GM12878 (cell line): ENCODE data around the gene TJP1. TPM values are rescaled to one million over a fixed set of nuclear protein-coding genes. Genes with fewer than 3 reads are reported as not detected.

Experiments
- ATAC-seq: fragments of 200-7000 bp; cut with Tn5 transposase; 3 replicates; pipeline ENCODE4 v1.9.1; 2020; ENCODE audit warnings: mild to moderate bottlenecking, moderate library complexity
- BruUV-seq: library from RNA; stranded (reverse); fragments of 400-500 nt; replicated peaks from 2 replicates; lab custom pipeline; 2021; lab: Mats Ljungman, UMichigan
- CTCF ChIA-PET: fragments of 300-600 bp; sonication (Branson Sonifier 250); formaldehyde crosslinking; extraction: SDS; loops from one replicate; lab custom pipeline; 2021; ENCODE audit warnings: inconsistent platforms; lab: Yijun Ruan, JAX
- POLR2A ChIA-PET: fragments of 350-600 bp; formaldehyde crosslinking; extraction: SDS; loops from one replicate; lab custom pipeline; 2021; ENCODE audit warnings: inconsistent platforms; lab: Charles Lee
- RAD21 ChIA-PET: fragments of 300-600 bp; sonication (Branson Sonifier 250); formaldehyde crosslinking; loops from one replicate; lab custom pipeline; 2023; ENCODE audit warnings: antibody characterized with exemption; ENCODE audit not compliant: unreplicated experiment; lab: Charles Lee
- SMC1A ChIA-PET: fragments of 300-600 bp; sonication (Branson Sonifier 250); formaldehyde crosslinking; loops from one replicate; lab custom pipeline; 2023; ENCODE audit not compliant: unreplicated experiment, uncharacterized antibody; lab: Charles Lee
- DNase-seq: peaks from one replicate; pipeline ENCODE4 v3.0.0-alpha.2; 2011; ENCODE audit warnings: low read depth, low spot score
- FAIRE-seq: peaks from 3 replicates; lab custom pipeline; 2011; peaks lifted over from hg19 to GRCh38; lab: Jason Lieb, UNC
- H2AFZ ChIP-seq: 2 replicates; pipeline ENCODE4 v1.6.0; 2011; ENCODE audit warnings: low read depth, low read length, control low read depth; ENCODE audit not compliant: control insufficient read depth
- H3K27ac ChIP-seq: 2 replicates; pipeline ENCODE4 v1.5.1; 2011; ENCODE audit warnings: control low read depth; ENCODE audit not compliant: control insufficient read depth, insufficient read depth
- H3K27me3 ChIP-seq, 2 experiments: replicated peaks in 1 of 2; 2 replicates each; pipeline versions ENCODE4 v1.6.0 to v1.6.1; 2011; ENCODE audit warnings: low read length in 1 of 2; ENCODE audit not compliant: control insufficient read depth in 2 of 2, insufficient read depth in 2 of 2
- H3K36me3 ChIP-seq, 2 experiments: 2 replicates each; pipeline ENCODE4 v1.5.1; 2011; ENCODE audit warnings: low read length in 1 of 2; ENCODE audit not compliant: control insufficient read depth in 2 of 2, insufficient read depth in 2 of 2
- H3K4me1 ChIP-seq: 2 replicates; pipeline ENCODE4 v1.6.1; 2011; ENCODE audit warnings: mild to moderate bottlenecking, low read length, moderate library complexity, mixed read lengths; ENCODE audit not compliant: control insufficient read depth, insufficient read depth
- H3K4me2 ChIP-seq: 2 replicates; pipeline ENCODE4 v1.6.0; 2011; ENCODE audit warnings: control low read depth; ENCODE audit not compliant: control insufficient read depth, insufficient read depth
- H3K4me3 ChIP-seq: fragments of 200-600 bp; sonication (generic); 2 replicates; pipeline ENCODE4 v1.5.1; 2016
- H3K79me2 ChIP-seq: 2 replicates; pipeline ENCODE4 v1.6.0; 2011; ENCODE audit warnings: low read length; ENCODE audit not compliant: control insufficient read depth, insufficient read depth
- H3K9ac ChIP-seq: 2 replicates; pipeline ENCODE4 v1.8.0; 2011; ENCODE audit warnings: low read length, control low read depth, mixed read lengths; ENCODE audit not compliant: control insufficient read depth, insufficient read depth
- H3K9me3 ChIP-seq: replicated peaks from 3 replicates; pipeline ENCODE4 v1.5.1; 2011; ENCODE audit warnings: mild to moderate bottlenecking, low read length; ENCODE audit not compliant: control insufficient read depth, insufficient read depth
- H4K20me1 ChIP-seq: 2 replicates; pipeline ENCODE4 v1.6.0; 2011; ENCODE audit not compliant: control insufficient read depth, insufficient read depth
- DPF2 ChIP-seq: fragments of 450-650 bp; IDR thresholded peaks from 2 replicates; pipeline ENCODE4 v1.6.1; 2017; ENCODE audit warnings: mild to moderate bottlenecking
- IKZF2 ChIP-seq, 2 experiments: fragments of 450-650 bp; IDR thresholded peaks; 2 replicates each; pipeline ENCODE4 v1.6.1; 2017; ENCODE audit warnings: mild to moderate bottlenecking in 2 of 2, moderate library complexity in 2 of 2
- IRF5 ChIP-seq: fragments of 450-650 bp; IDR thresholded peaks from 2 replicates; pipeline ENCODE4 v1.6.1; 2017; ENCODE audit warnings: borderline replicate concordance
- PAX8 ChIP-seq: fragments of 450-650 bp; IDR thresholded peaks from 2 replicates; pipeline ENCODE4 v1.6.1; 2017; ENCODE audit warnings: mild to moderate bottlenecking, moderate library complexity
- RUNX3 ChIP-seq: IDR thresholded peaks from 2 replicates; pipeline ENCODE4 v1.6.1; 2012; ENCODE audit warnings: low read length, inconsistent platforms
- SREBF1 ChIP-seq: IDR thresholded peaks from 2 replicates; pipeline ENCODE4 v1.6.1; 2012; ENCODE audit warnings: mild to moderate bottlenecking, low read length
- ZNF622 ChIP-seq: fragments of 450-650 bp; IDR thresholded peaks from 2 replicates; pipeline ENCODE4 v1.6.1; 2017; ENCODE audit warnings: mild to moderate bottlenecking, inconsistent platforms
- in situ Hi-C: fragments of 300-500 bp; cut with MboI; formaldehyde crosslinking; loops from 9 replicates; pipeline ENCODE4 v1.14.3; 2018; ENCODE audit warnings: mixed read lengths
- intact Hi-C: fragments of 100-400 bp; cut with micrococcal nuclease; formaldehyde crosslinking; loops from one replicate; pipeline ENCODE4 v1.14.2; 2022; ENCODE audit not compliant: unreplicated experiment
- polyA plus RNA-seq, 11 experiments: library from polyadenylated mRNA; depleted of rRNA in 4 of 11; unstranded in 6 of 11; stranded (reverse) in 5 of 11; fragments of >200 nt; fragmentation: Nextera tagmentation in 4 of 11; fragmentation: Illumina TruSeq in 1 of 11; extraction: Ambion mirVana in 4 of 11; extraction: Trizol in 1 of 11; gene quantifications; 1 replicate in 1 of 11; 2 replicates in 10 of 11; pipeline versions ENCODE4 v1.2.1 to v1.2.3, GENCODE V29; 2011 to 2016; ENCODE audit warnings: inconsistent platforms in 2 of 11, missing spikeins in 2 of 11, low read depth in 1 of 11
- total RNA-seq, 4 experiments: library from RNA; depleted of rRNA in 3 of 4; stranded (reverse); fragments of >200 nt in 3 of 4; fragmentation: Illumina TruSeq in 1 of 4; extraction: Trizol in 1 of 4; gene quantifications; 2 replicates each; pipeline versions ENCODE4 v1.2.1 to v1.2.3, GENCODE V29; 2013 to 2021
- TF ChIP-seq, protein P1 (sequence below): IDR thresholded peaks from 2 replicates; pipeline ENCODE4 v1.6.1; 2011; ENCODE audit warnings: low read depth, low read length, improper control_type of control experiment, borderline replicate concordance
- TF ChIP-seq, protein P2 (sequence below): fragments of 450-650 bp; IDR thresholded peaks from 2 replicates; pipeline ENCODE4 v1.6.1; 2014; ENCODE audit warnings: mild to moderate bottlenecking
- TF ChIP-seq, protein P3 (sequence below): fragments of 450-650 bp; IDR thresholded peaks from 2 replicates; pipeline ENCODE4 v1.6.1; 2016; ENCODE audit warnings: mild to moderate bottlenecking

Gene TJP1
- total and polyA plus RNA-seq, 10 of the 15 experiments (the other 5 are each of a cell fraction or from before 2014, with no cell fraction given), result 0.01 to 0.49 (median 0.08) TPM; not detected in 7

DNA sequence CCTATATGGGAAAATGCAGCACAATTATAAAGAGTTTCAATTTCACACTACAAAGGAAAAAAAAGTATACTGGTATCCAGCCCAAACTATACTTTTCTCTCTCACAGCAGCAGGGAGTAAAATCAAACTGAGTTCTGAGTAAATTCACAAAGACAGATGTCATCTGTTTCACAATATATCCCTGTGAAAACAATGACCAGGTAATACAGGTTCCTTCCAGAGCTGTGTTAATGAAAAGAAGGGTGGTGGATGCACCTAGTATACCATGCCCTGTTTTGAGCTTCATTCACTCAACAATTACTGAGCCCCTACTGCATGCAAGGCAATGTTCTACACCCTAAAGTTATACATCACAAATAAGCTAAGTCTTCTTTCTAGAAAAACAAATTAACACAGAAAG, 108.5 kb downstream of the TJP1 start:
- no peak overlapping the region for H3K4me2 ChIP-seq
- H3K9ac ChIP-seq, result no peak overlapping the region
- in situ Hi-C loops (no loop called here), intact Hi-C loops (no loop called here)
- RAD21 ChIA-PET, result no interaction called here
- POLR2A ChIA-PET, result no interaction called here
- no peak overlapping the region for H3K4me3 ChIP-seq
- FAIRE-seq (no peak), DNase-seq (no peak), ATAC-seq (no peak)
- no peaks in the 10 kb centered on the region for H3K4me1 ChIP-seq
- no peaks in the 10 kb centered on the region for H3K79me2 ChIP-seq
- H3K36me3 ChIP-seq, result no peaks in the 10 kb centered on the region
- H3K27ac ChIP-seq, result no peak overlapping the region
- no peaks in the 10 kb centered on the region for H4K20me1 ChIP-seq
- H3K27me3 ChIP-seq, result no peaks in the 10 kb centered on the region
- no peaks in the 10 kb centered on the region; the same call in 2 of the 3 replicates for H3K9me3 ChIP-seq
- no peak overlapping the region for H2AFZ ChIP-seq
- SMC1A ChIA-PET, result no interaction called here
- BruUV-seq, result no TSS peak
- TF ChIP-seq, protein P1, sequence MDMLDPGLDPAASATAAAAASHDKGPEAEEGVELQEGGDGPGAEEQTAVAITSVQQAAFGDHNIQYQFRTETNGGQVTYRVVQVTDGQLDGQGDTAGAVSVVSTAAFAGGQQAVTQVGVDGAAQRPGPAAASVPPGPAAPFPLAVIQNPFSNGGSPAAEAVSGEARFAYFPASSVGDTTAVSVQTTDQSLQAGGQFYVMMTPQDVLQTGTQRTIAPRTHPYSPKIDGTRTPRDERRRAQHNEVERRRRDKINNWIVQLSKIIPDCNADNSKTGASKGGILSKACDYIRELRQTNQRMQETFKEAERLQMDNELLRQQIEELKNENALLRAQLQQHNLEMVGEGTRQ, result no peak
- TF ChIP-seq SREBF1 (no peak), PAX8 (no peak), ZNF622 (no peak), RUNX3 (no peak), IKZF2 (IDR thresholded peaks at IDR 0.05) (no peak), DPF2 (no peak), IRF5 (no peak)
- TF ChIP-seq, protein P2, sequence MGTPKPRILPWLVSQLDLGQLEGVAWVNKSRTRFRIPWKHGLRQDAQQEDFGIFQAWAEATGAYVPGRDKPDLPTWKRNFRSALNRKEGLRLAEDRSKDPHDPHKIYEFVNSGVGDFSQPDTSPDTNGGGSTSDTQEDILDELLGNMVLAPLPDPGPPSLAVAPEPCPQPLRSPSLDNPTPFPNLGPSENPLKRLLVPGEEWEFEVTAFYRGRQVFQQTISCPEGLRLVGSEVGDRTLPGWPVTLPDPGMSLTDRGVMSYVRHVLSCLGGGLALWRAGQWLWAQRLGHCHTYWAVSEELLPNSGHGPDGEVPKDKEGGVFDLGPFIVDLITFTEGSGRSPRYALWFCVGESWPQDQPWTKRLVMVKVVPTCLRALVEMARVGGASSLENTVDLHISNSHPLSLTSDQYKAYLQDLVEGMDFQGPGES, result no peak
- TF ChIP-seq, protein P3, sequence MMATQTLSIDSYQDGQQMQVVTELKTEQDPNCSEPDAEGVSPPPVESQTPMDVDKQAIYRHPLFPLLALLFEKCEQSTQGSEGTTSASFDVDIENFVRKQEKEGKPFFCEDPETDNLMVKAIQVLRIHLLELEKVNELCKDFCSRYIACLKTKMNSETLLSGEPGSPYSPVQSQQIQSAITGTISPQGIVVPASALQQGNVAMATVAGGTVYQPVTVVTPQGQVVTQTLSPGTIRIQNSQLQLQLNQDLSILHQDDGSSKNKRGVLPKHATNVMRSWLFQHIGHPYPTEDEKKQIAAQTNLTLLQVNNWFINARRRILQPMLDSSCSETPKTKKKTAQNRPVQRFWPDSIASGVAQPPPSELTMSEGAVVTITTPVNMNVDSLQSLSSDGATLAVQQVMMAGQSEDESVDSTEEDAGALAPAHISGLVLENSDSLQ, result no peak
- TF ChIP-seq, all 136 proteins: peak for 0
- CTCF ChIA-PET, result no interaction called here
